Measurements from ENCODE around the gene GRIN2C.
A peak's percentile ranks its signal among the peaks of the same experiment; 100 is the strongest.
"Not testable (repeated sequence)": the region's sequence is repeated elsewhere in the genome, so short reads cannot be mapped to it uniquely, and the experiment has no call there.

The GRIN2C gene

DNA sequence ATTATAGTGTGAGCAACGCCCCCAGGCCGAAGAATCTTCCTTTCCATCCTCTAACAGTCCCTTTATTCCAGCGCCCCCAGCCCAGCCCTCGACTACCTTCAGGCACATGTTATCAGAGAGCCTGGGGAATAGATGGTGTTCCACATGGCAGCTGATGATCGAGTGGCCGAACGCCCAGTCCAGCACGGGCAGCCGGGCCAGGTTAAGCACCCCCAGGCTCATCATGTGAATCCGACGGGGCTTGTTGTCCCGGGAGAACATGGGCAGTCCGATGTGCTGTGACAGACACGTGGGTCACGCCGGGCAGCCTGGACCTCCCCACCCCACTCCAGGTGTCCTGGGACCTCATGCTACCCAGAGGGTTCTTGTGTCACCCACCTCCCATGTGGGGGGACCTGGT is 19.6 kb upstream of the GRIN2C start:
- DNase-seq: no peak

GRCh38 chr17:74878658-74879057 is 19.0 kb upstream of the GRIN2C start:
- no peak for DNase-seq

DNA sequence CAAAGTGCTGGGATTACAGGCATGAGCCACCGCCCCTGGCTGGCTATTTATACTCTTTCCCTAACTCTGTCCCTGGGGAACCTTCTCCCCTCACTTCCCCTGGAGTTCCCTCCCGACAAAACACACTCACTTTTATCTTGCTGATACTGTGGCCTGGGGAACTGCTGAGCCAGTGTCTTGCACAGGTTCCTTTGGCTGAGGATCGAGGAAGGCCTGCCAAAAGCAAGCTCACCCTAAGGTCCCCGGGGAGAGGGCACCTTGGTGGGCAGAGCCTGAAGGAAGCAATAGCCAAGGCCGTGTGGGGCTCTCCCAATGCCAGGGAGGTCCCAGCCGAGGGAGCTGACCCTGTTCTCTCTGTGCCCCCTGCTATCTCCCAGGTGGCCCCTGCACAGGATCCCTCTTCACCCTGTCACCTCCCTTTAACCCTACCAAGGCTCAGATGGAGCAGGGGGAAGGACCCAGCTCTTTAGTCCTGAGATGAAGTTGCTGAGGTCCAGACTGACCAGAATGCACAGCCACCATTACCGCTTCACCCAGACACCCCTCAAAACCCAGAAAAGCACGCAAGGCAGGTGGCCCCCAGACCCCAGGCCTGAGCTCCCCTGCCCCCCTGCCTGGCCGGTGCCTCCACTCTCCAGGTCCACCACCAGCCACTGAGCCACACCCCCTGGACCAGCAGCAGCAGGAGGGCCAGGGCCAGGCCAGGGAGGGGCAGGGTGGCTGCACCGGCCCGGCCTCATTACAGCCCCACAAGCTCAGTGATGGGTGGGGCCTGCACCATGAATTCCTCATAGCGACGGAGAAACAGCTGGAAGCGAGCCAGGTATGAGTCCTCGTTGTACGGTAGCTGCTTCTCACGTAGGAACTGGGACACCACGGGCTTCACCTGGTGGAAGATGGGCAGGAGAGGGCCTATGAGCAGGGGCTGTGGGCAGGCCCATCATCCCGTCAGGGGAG is 18.2 kb upstream of the GRIN2C start:
- no peak for DNase-seq

DNA sequence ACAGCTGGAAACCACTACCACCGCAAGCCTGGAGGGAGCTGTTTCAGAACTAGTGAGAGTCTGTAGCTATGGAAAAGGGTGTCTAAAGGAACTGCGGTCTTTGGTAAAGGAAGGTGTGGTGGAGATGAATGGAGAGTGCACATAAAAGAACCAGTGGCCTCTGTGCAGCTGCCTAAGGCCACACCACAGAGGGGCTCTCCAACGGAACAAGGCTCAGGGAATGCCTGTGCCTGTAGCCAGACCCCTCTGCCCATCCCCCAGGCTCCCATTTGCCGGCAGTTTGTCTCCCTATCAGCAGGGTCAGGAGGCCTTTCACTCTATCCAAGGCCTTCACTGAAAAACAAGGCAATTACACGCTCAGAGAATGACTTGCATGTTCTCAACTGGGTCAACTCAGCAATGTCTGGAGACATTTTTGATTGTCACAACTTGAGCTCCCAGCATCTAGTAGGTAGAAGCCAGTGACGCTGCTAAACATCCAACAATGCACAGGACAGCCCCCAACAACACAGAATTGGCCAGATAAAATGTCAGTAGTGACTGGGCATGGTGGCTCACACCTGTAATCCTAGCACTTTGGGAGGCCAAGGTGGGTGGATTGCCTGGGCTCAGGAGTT is 16.4 kb upstream of the GRIN2C start:
- DNase-seq: no peak

DNA sequence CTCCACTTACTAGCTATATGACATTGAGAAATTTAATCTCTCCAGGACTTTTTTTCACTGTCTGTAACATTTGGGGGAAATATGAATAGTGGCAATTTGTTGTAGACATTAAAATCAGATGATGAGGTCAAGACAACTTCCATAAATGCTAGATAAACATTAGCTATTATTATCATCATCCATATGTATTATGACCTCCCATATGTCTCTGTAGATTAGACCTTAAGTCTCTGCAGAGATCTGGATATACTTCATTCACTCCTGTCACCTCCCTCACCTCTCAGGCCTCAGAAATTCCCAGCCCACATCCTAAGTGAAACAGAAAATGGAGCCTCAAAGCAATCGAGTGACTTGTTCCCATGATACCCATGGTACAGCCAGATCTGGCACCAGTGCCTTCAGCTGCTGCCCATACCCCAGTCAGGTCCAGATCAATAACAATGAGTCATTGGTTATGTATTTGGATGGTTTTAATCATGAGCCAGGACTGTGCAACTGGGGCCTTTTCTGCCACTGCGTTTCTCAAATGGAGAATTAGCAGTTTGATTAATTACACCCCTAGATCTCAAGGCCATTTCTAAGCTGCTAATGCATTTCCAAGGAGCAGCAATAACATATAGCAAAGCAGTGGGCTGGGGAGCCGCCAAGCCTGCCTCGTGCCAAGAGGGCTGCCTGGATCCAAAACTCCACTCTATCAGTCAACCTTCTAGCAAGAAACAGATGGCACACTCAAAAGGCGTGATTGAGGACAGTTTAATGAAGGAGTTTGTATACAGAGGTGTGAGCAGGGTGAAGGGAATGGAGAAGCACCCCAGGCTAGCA is 15.7 kb upstream of the GRIN2C start:
- DNase-seq: no peak

DNA sequence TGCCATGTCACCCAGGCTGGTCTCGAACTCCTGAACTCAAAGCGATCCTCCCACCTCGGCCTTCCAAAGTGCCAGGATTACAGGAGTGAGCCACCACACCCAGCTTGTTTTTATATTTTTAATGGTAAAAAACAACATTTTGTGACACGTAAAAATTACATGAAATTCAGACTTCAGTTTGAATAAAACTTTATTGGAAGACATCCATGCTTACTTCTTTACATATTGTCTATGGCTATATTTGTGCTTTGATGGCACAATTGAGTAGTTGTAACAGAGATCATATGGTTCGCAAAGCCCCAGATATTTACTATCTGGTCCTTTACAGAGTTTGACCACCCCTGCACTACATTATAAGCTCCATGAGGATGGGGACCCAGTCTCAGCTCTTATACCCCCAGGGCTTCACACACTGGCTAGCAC is 14.9 kb upstream of the GRIN2C start:
- no peak for DNase-seq

DNA sequence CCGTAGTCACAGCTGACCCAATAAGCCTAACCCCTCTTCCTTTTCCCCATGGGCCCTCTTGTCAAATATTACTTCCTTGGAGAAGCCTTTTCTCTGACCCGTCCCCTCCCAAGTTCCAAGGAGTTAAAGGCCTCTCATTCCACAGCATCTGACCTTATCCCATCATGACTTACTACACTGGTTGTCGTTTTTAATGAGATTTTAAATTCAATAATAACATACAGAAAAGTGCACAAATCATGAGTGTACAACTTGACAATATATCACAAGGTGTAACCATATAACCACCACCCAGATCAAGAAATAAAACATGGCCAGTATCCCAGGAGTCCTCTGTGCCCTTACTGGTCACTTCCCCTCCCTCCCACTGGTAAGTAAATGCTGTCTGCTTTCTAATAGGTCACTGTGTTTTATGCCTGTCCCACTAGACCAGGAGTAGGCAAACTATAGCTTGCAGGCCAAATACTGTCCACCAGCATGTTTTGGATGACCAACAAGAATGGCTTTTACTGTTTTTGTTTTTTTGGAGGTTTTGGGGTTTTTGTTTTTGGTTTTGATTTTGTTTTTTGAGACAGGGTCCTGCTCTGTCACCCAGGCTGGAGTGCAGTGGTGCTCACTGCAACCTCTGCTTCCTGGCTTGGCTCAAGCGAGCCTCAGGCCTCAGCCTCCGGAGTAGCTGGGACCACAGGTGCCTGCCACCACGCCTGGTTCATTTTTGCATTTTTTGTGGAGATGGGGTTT is 14.4 kb upstream of the GRIN2C start:
- no peak for DNase-seq

DNA sequence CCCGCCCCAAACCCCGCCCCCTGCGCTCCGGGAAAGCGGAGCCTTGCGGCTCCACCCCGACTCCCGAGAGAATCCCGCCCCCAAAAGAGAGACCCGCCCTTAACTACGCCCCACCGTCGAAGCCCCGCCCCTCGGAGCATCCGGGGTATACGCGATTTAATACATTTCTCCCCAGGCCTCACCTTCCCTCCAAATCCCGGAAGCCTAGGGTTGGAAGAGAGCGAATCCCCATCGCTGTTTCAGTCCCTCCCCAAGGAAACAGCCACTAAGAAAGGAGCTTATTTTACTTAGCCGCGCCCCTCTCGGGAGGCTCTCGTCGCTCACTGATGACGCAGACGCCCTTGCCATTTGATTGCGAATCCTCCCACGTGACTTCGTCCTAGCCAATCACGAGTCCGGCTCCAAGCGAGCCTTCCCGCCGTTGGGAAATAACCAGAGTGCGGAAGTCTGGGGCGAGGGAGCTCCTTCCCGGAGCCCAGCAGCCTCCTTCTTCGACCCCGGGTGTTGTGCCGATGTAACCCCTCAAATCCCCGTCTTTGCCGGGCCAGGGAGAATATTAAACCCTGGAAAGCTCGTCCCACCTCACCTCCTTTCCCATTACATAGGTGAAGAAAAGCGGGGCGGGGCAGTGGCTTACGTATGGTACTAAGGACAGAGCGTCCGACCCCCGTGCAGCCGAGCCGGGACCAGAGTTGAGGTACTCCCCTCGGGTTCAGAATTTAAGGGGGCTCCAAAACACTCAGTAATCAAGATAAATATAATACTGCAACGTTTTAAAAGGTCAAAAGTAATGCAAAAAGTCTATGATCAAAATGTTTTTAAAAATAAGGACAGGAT is 13.6 kb upstream of the GRIN2C start:
- peak; percentile 97 to 100 (median 100) for DNase-seq

- no peak for DNase-seq
Measured at GRCh38 chr17:74872313-74873036, 12.8 kb upstream of the GRIN2C start, which contains the start of gene FDXR. Gene FDXR, minus strand, starts transcription at chr17:74872994. Its CDS starts 50 bp downstream, at chr17:74872944.

DNA sequence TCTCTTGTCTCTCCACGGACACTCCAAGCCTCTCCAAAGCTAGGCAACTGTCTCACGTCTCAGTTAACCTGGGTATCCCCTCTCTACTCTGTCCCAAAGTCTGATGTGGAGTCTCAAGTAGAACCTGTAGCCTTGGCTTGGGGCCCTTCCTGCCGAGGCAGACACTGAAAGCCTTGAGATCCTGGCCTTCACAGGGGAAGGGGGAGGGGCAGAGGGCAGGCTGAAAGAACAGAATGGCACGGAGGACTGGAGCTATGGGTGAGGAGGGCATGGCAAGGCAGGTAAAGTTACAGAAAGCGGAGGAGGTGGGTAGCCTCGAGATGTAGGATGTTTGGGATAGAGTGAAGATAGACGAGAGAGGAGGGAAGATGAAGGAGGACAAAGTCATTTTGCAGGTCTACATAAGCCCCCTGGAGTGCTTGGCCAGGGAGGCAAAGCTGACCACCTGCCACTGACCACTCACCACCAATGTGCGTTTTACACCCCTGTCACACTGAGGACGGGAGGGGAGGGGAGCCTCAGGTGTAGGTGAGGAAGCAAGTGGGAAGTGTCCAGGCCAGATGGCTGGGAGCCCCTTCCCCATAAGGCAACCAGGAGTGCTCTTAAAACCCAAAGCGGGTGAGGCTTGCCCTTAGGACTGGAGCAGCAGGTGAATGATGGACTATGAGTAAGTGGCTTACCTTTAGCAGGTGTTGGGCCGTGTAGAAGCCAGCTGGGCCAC is 11.8 kb upstream of the GRIN2C start:
- DNase-seq: no peak

- DNase-seq: peak in 1 of 14 donors; percentile 16
Measured at GRCh38 chr17:74870512-74870911, 10.8 kb upstream of the GRIN2C start.

GRCh38 chr17:74870028-74870427 is 10.3 kb upstream of the GRIN2C start:
- DNase-seq: not testable (repeated sequence)

DNA sequence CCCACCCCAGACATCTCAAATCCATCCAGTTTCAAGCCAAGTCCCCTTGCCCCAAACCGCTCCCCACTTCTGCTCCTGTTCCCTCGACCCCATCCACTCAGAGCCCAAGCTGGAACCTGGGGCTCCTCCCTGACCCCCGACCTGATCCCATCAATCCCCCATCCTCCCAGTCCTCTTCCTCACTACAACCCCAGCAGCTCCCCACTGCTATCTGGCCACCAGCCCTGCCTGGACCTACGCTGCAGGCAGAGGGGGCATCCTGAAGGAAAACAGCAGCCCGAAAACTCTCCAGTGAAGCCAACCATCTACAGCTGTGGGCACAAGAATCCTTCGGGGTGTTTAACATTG is 9.2 kb upstream of the GRIN2C start:
- no peak for DNase-seq

- DNase-seq: no peak
Measured at GRCh38 chr17:74868251-74868907, 8.7 kb upstream of the GRIN2C start.

- DNase-seq: no peak
Measured at GRCh38 chr17:74866198-74866835, 6.6 kb upstream of the GRIN2C start.

GRCh38 chr17:74865504-74866197 is 6.0 kb upstream of the GRIN2C start:
- DNase-seq: no peak

DNA sequence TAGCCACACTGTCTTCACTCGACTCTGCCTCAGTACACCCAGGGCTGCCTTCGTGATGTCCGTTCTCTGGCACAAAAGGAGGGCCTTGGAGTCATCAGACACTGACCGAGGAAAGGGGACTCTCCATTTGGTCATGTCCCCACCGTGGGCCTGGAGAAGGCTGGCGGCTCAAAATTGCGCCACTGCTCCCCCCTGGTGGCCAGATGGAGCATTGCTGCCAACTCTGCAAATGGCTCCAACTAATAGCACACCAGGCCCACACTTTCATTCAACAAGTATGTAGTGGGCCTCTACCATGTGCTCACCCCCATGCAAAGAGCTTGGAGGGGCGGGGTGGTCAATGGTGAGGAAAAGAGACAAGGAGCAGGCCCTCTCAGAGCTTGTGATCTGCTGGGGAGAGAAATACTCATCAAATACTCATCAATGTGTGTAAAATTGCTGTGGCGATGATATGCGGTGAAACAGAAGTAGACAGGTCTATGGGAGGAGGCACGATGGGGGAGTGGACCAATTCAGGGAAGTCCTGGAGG is 5.2 kb upstream of the GRIN2C start:
- peak in 12 of 14 donors; percentile 15 to 81 (median 62) for DNase-seq

Data from C1 segment of cervical spinal cord (tissue), 14 donors.